A673 (cell line): ENCODE measurements around the gene RBM20. TPM values are rescaled to one million over a fixed set of nuclear protein-coding genes. Genes with fewer than 3 reads are reported as not detected.

Experiments used
- BruUV-seq: library from RNA; stranded (reverse); fragments of 400-500 nt; replicated peaks from 2 replicates; lab custom pipeline; 2021; lab: Mats Ljungman, UMichigan
- CTCF ChIA-PET: fragments of 300-600 bp; sonication (Branson Sonifier 250); formaldehyde crosslinking; loops from one replicate; lab custom pipeline; 2022; ENCODE audit warnings: antibody characterized with exemption; lab: Charles Lee
- POLR2A ChIA-PET: fragments of 300-600 bp; sonication (Branson Sonifier 250); formaldehyde crosslinking; loops from one replicate; lab custom pipeline; 2022; ENCODE audit warnings: antibody characterized with exemption; ENCODE audit not compliant: low non-redundant PET; lab: Charles Lee
- DNase-seq: peaks from one replicate; pipeline ENCODE4 v3.0.0-alpha.2; 2015; ENCODE audit warnings: low spot score
- H3K27ac ChIP-seq: fragments of 200-600 bp; sonication (generic); 2 replicates; pipeline ENCODE4 v1.5.1; 2016; ENCODE audit warnings: mixed run types, low read depth, mild to moderate bottlenecking, mixed read lengths, antibody characterized with exemption, low read length; ENCODE audit not compliant: poor library complexity, severe bottlenecking
- H3K27me3 ChIP-seq: fragments of 200-600 bp; sonication (generic); replicated peaks from 2 replicates; pipeline ENCODE4 v1.6.1; 2017; ENCODE audit warnings: mixed run types, low read depth, mild to moderate bottlenecking, mixed read lengths, antibody characterized with exemption, low read length; ENCODE audit not compliant: insufficient read depth, poor library complexity
- H3K36me3 ChIP-seq: fragments of 200-600 bp; sonication (generic); 2 replicates; pipeline ENCODE4 v1.6.1; 2016; ENCODE audit warnings: mixed run types, mild to moderate bottlenecking, mixed read lengths, antibody characterized with exemption, low read length; ENCODE audit not compliant: insufficient read depth, poor library complexity, severe bottlenecking
- H3K4me1 ChIP-seq: fragments of 200-600 bp; sonication (generic); 2 replicates; pipeline ENCODE4 v1.6.1; 2017; ENCODE audit warnings: mixed run types, mild to moderate bottlenecking, mixed read lengths, antibody characterized with exemption, low read length; ENCODE audit not compliant: insufficient read depth, poor library complexity, severe bottlenecking
- H3K4me3 ChIP-seq: fragments of 200-600 bp; sonication (generic); 2 replicates; pipeline ENCODE4 v1.5.1; 2016; ENCODE audit warnings: low read depth, mixed run types, mild to moderate bottlenecking, mixed read lengths, low read length; ENCODE audit not compliant: poor library complexity, severe bottlenecking
- H3K9me3 ChIP-seq: fragments of 200-600 bp; sonication (generic); 2 replicates; pipeline ENCODE4 v1.6.1; 2016; ENCODE audit warnings: mixed run types, low read depth, mild to moderate bottlenecking, mixed read lengths, antibody characterized with exemption, low read length; ENCODE audit not compliant: poor library complexity, severe bottlenecking
- CTCF ChIP-seq: fragments of 300-800, 200-600 bp; sonication (generic); conservative IDR thresholded peaks from 2 replicates; pipeline ENCODE4 v1.5.1; 2017; ENCODE audit warnings: low read depth, mild to moderate bottlenecking, antibody characterized with exemption, low read length, moderate library complexity, mixed read lengths
- EZH2 ChIP-seq: fragments of 200-600 bp; sonication (generic); IDR thresholded peaks from 2 replicates; pipeline ENCODE4 v1.6.1; 2017; ENCODE audit warnings: borderline replicate concordance, low read depth, mild to moderate bottlenecking, mixed read lengths, antibody characterized with exemption, low read length; ENCODE audit not compliant: poor library complexity, severe bottlenecking
- intact Hi-C: fragments of 100-400 bp; cut with micrococcal nuclease; formaldehyde crosslinking; loops from one replicate; pipeline ENCODE4 v1.10.0; 2022; ENCODE audit not compliant: unreplicated experiment
- total RNA-seq: library from RNA; stranded (reverse); gene quantifications from 2 replicates; pipeline ENCODE4 v1.2.3, GENCODE V29; 2021

RBM20 gene
- total RNA-seq, 1 experiment from 2014 or later: 1.3 TPM

- intact Hi-C loops: no loop called here
- H3K27ac ChIP-seq: no peak overlapping the region
These were observed 158.0 kb downstream of the RBM20 start for GRCh38 chr10:110802090-110802489.

GRCh38 chr10:110802551-110803238 lies 158.6 kb downstream of the RBM20 start:
- H3K27me3 ChIP-seq: no peaks in the 10 kb centered on the region
- H3K4me3 ChIP-seq: no peak overlapping the region
- no TSS peak for BruUV-seq
- no peaks in the 10 kb centered on the region for H3K9me3 ChIP-seq
- ChIA-PET POLR2A (no interaction called here), CTCF (interaction anchor here (0.6 kb wide), 1 partner anchor 56 kb away, joined by 3 read pairs; no protein-coding TSS in a partner anchor)
- H3K36me3 ChIP-seq: no peaks in the 10 kb centered on the region
- H3K27ac ChIP-seq: no peak overlapping the region
- peak; percentile 31 for DNase-seq
- intact Hi-C loops: no loop called here
- TF ChIP-seq CTCF: no peak
- TF ChIP-seq EZH2: no peak
- peaks cover 8% of the 10 kb centered on the region for H3K4me1 ChIP-seq

More at GRCh38 chr10:110802090-110802489, 158.0 kb downstream of the RBM20 start:
- no peaks in the 10 kb centered on the region for H3K27me3 ChIP-seq
- H3K4me3 ChIP-seq: no peak overlapping the region
- peak; percentile 13 for DNase-seq
- TF ChIP-seq EZH2 (no peak), CTCF (no peak)
- no TSS peak for BruUV-seq
- ChIA-PET POLR2A (no interaction called here), CTCF (interaction anchor here (0.6 kb wide), 1 partner anchor 56 kb away, joined by 3 read pairs; no protein-coding TSS in a partner anchor)
- H3K36me3 ChIP-seq: no peaks in the 10 kb centered on the region
- no peaks in the 10 kb centered on the region for H3K9me3 ChIP-seq
- peaks cover 8% of the 10 kb centered on the region for H3K4me1 ChIP-seq

- BruUV-seq: no TSS peak
- no peak for DNase-seq
- intact Hi-C loops: no loop called here
- Histone ChIP-seq H3K27me3 (no peaks in the 10 kb centered on the region), H3K27ac (no peak overlapping the region), H3K36me3 (no peaks in the 10 kb centered on the region), H3K4me1 (peaks cover 8% of the 10 kb centered on the region), H3K9me3 (no peaks in the 10 kb centered on the region), H3K4me3 (no peak overlapping the region)
- no peak for TF ChIP-seq EZH2
- TF ChIP-seq CTCF: no peak
- ChIA-PET POLR2A (no interaction called here), CTCF (no interaction called here)
These were observed 159.2 kb downstream of the RBM20 start for GRCh38 chr10:110803239-110803749.
